GM12878 (cell line): ENCODE results near the gene VIPR2.

Experiments
- BHLHE40 ChIP-seq, 2 experiments: fragments of 450-650 bp in 1 of 2; IDR thresholded peaks; 2 replicates each; pipeline ENCODE4 v1.6.1; 2011 to 2017; ENCODE audit warnings: low read depth in 2 of 2, borderline replicate concordance in 1 of 2, improper control_type of control experiment in 1 of 2, low read length in 1 of 2, mild to moderate bottlenecking in 1 of 2
- CREM ChIP-seq: IDR thresholded peaks from 2 replicates; pipeline ENCODE4 v1.6.1; 2014; ENCODE audit warnings: antibody characterized with exemption, low read depth
- FOXK2 ChIP-seq: fragments of 450-650 bp; IDR thresholded peaks from 2 replicates; pipeline ENCODE4 v1.6.1; 2017; ENCODE audit warnings: mild to moderate bottlenecking, moderate library complexity

DNA sequence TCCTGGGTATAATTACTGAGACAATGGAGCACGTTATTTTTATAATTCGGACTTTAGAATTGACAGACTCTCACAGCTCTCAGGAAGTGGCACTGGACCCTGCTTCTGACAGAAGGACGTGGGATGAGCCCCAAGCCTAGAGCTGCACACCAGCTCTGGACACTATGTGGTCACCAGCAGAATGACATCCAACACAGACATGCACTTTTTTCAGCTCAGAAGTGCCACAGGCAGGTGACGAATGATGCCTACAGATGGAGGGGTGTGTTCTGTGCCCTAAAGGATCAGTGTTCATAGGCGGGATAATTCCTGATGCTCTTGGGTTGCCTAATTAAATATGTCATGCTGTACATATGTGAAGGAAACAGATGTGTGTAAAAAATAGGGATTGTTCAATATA, 87.9 kb downstream of the VIPR2 start:
- TF ChIP-seq CREM (no peak), BHLHE40 (IDR thresholded peaks at IDR 0.05; ENCODE audit: borderline replicate concordance in 1 of 2, low read depth in 2 of 2, low read length in 1 of 2) (no peak), FOXK2 (no peak)
